Measurements from ENCODE around the gene CALCOCO1.

GRCh38 chr12:53684654-53685220, 42.5 kb downstream of the CALCOCO1 start:
- TF ChIP-seq, protein P1, sequence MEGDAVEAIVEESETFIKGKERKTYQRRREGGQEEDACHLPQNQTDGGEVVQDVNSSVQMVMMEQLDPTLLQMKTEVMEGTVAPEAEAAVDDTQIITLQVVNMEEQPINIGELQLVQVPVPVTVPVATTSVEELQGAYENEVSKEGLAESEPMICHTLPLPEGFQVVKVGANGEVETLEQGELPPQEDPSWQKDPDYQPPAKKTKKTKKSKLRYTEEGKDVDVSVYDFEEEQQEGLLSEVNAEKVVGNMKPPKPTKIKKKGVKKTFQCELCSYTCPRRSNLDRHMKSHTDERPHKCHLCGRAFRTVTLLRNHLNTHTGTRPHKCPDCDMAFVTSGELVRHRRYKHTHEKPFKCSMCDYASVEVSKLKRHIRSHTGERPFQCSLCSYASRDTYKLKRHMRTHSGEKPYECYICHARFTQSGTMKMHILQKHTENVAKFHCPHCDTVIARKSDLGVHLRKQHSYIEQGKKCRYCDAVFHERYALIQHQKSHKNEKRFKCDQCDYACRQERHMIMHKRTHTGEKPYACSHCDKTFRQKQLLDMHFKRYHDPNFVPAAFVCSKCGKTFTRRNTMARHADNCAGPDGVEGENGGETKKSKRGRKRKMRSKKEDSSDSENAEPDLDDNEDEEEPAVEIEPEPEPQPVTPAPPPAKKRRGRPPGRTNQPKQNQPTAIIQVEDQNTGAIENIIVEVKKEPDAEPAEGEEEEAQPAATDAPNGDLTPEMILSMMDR (conservative IDR thresholded peaks at IDR 0.05; ENCODE audit: low read depth, low read length) = no peak
- no peak for TF ChIP-seq EZH2 (IDR thresholded peaks at IDR 0.05; ENCODE audit: borderline replicate concordance, low read depth, low read length, poor library complexity, severe bottlenecking)
